Kidney (tissue), 14 donors: ENCODE results near the gene UGT1A3. TPM values are rescaled to one million over a fixed set of nuclear protein-coding genes. Genes with fewer than 3 reads are reported as not detected.

Experiments
- DNase-seq, 5 donors: peaks; one replicate each; pipeline ENCODE4 v3.0.0-alpha.2; 2013 to 2020
- FAIRE-seq: peaks from 2 replicates; lab custom pipeline; 2012; peaks lifted over from hg19 to GRCh38; lab: Jason Lieb, UNC
- H3K27ac ChIP-seq, 2 donors: one replicate each; pipeline ENCODE4 v1.7.0; 2013; ENCODE audit warnings: low read depth in 2 of 2, low read length in 2 of 2, inconsistent platforms in 1 of 2
- H3K27me3 ChIP-seq: one replicate; pipeline ENCODE4 v1.7.1; 2013; ENCODE audit warnings: low read length, inconsistent platforms; ENCODE audit not compliant: control insufficient read depth, insufficient read depth
- H3K36me3 ChIP-seq, 3 donors: one replicate each; pipeline versions ENCODE4 v1.7.0 to v1.7.1; 2013; ENCODE audit warnings: low read length in 3 of 3, control low read depth in 1 of 3, inconsistent platforms in 1 of 3; ENCODE audit not compliant: insufficient read depth in 3 of 3, control insufficient read depth in 2 of 3
- H3K4me1 ChIP-seq, 3 donors: one replicate each; pipeline versions ENCODE4 v1.7.0 to v1.7.1; 2013; ENCODE audit warnings: low read length in 3 of 3, inconsistent platforms in 1 of 3, low read depth in 1 of 3; ENCODE audit not compliant: control insufficient read depth in 2 of 3, insufficient read depth in 2 of 3
- H3K4me3 ChIP-seq, 3 donors: one replicate each; pipeline versions ENCODE4 v1.7.0 to v1.8.1; 2013; ENCODE audit warnings: low read length in 3 of 3, control low read depth in 1 of 3, inconsistent platforms in 1 of 3
- H3K9ac ChIP-seq, 3 donors: one replicate each; pipeline versions ENCODE4 v1.7.0 to v1.7.1; 2013; ENCODE audit warnings: low read length in 3 of 3, control low read depth in 1 of 3, inconsistent platforms in 1 of 3
- H3K9me3 ChIP-seq, 3 donors: one replicate each; pipeline versions ENCODE4 v1.7.0 to v1.7.1; 2013; ENCODE audit warnings: low read length in 3 of 3, control low read depth in 1 of 3, inconsistent platforms in 1 of 3; ENCODE audit not compliant: control insufficient read depth in 2 of 3, insufficient read depth in 1 of 3
- CTCF ChIP-seq: IDR thresholded peaks from 3 replicates; pipeline ENCODE4 v1.5.1; 2012; ENCODE audit warnings: mild to moderate bottlenecking, moderate library complexity, borderline replicate concordance; ENCODE audit not compliant: insufficient read depth; ENCODE audit errors: extremely low read depth
- intact Hi-C: fragments of 100-400 bp; cut with DNase I; formaldehyde crosslinking; loops from one replicate; pipeline ENCODE4 v1.11.1; 2022
- polyA plus RNA-seq: library from polyadenylated mRNA; stranded (reverse); fragments of 350-450 nt; fragmentation: Illumina TruSeq; extraction: RNeasy Lipid Tissue Mini Kit (QIAGEN cat#74804); gene quantifications from one replicate; pipeline ENCODE4 v1.2.3, GENCODE V29; 2014; ENCODE audit warnings: low read depth, low replicate concordance; ENCODE audit not compliant: insufficient read depth
- total RNA-seq: library from RNA; stranded (reverse); fragmentation: NEBNext Ultra II Directional; extraction: Animal tissue kit (Norgen Biotek cat#: 25700); gene quantifications from one replicate; pipeline ENCODE4 v1.2.1, GENCODE V29; 2021
- donor health status: control.
- donor health status: control.
- donor health status: control.
- donor health status: control.
- donor health status: control.
- donor health status: DM: yes; HTN: yes; CAD: no.
- donor health status: Normal renal cell carcinoma (clear cell type).

Gene UGT1A3
- total and polyA plus RNA-seq, 2 donors from 2014 or later, result 0.47 to 0.57 TPM

GRCh38 chr2:233795735-233796171, 66.9 kb downstream of the UGT1A3 start:
- no peaks in the 10 kb centered on the region for H3K27me3 ChIP-seq
- FAIRE-seq (no peak), DNase-seq (peak in 1 of 5 donors; percentile 38)
- H3K9ac ChIP-seq, result no peak overlapping the region
- intact Hi-C loops, result no loop called here
- no peaks in the 10 kb centered on the region for H3K36me3 ChIP-seq
- H3K4me3 ChIP-seq, result no peak overlapping the region
- no peak overlapping the region for H3K27ac ChIP-seq
- TF ChIP-seq CTCF, result no peak
- H3K4me1 ChIP-seq, result no peaks in the 10 kb centered on the region
- no peaks in the 10 kb centered on the region for H3K9me3 ChIP-seq

- Histone ChIP-seq H3K4me3 (no peak overlapping the region), H3K27me3 (no peaks in the 10 kb centered on the region), H3K9me3 (no peaks in the 10 kb centered on the region), H3K36me3 (no peaks in the 10 kb centered on the region), H3K27ac (no peak overlapping the region), H3K4me1 (no peaks in the 10 kb centered on the region), H3K9ac (no peak overlapping the region)
- DNase-seq, result no peak
- FAIRE-seq, result no peak
- intact Hi-C loops, result no loop called here
- TF ChIP-seq CTCF, result no peak
Measured at GRCh38 chr2:233796254-233796653, 67.4 kb downstream of the UGT1A3 start.

- no peak for TF ChIP-seq CTCF
- H3K4me3 ChIP-seq, result no peak overlapping the region
- H3K4me1 ChIP-seq, result no peaks in the 10 kb centered on the region
- H3K9me3 ChIP-seq, result no peaks in the 10 kb centered on the region
- H3K9ac ChIP-seq, result no peak overlapping the region
- FAIRE-seq (no peak), DNase-seq (peak in 1 of 5 donors; percentile 46)
- intact Hi-C loops, result no loop called here
- H3K36me3 ChIP-seq, result no peaks in the 10 kb centered on the region
- no peaks in the 10 kb centered on the region for H3K27me3 ChIP-seq
- no peak overlapping the region for H3K27ac ChIP-seq
Measured at GRCh38 chr2:233798335-233799086, 69.7 kb downstream of the UGT1A3 start.
